Stimulated activated CD8-positive, alpha-beta memory T cell treated with anti-CD3 and anti-CD28 coated beads, Interleukin-7, amount 100 ng/mL, for 48 hours (primary cell): Measurements from ENCODE around the gene APELA.
"Not testable (repeated sequence)": the region's sequence is repeated elsewhere in the genome, so short reads cannot be mapped to it uniquely, and the experiment has no call there.

ENCODE experiments used
- DNase-seq, 2 donors: peaks; one replicate each; pipeline ENCODE4 v3.0.0-alpha.2; 2020; ENCODE audit warnings: low read depth in 1 of 2; ENCODE audit errors: extremely low read depth in 1 of 2

The APELA gene

GRCh38 chr4:164924670-164925238 is 47.8 kb downstream of the APELA start:
- no peak for DNase-seq

- DNase-seq, result no peak
Measured at GRCh38 chr4:164926301-164926700, 49.3 kb downstream of the APELA start.

- not testable (repeated sequence) for DNase-seq
Measured at GRCh38 chr4:164927101-164927500, 50.1 kb downstream of the APELA start.

GRCh38 chr4:164930647-164931046 is 53.7 kb downstream of the APELA start:
- no peak for DNase-seq

DNA sequence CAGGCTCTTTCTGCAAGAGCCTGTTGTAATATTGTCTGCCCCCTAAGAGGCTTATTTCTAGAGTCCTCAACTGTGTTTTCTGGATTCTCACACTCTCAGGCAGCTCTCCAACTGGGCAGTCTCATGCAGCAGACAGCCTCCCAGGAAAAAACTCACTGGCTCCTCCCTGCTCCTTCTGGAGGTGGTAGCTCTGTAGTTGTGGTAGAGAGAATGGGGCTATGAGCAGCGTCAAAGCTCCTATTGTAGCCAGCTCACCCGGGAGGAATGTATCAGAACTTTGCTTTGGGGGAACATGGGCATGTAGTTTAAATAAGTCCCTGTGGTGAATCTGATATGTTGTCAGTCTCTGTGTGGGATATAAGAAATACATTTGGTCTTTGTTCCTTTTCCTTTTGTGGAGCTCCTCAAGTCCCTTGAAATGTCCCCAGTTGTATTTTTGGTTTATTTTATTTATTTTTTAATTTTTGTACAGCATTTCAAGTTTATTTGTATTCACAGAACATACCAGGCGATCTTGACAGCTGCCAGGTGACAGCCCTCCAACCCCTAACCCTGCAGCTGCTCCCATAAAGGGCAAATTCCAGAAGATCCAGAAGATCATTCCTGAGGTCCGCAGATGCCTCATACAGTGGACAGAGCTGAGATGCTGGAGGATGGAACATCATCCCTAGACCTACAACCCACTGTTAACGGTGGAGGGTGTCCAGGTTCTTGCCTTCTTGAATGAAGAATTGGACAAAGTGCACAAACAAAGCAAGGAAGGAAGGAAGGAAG is 54.8 kb downstream of the APELA start:
- no peak for DNase-seq

DNA sequence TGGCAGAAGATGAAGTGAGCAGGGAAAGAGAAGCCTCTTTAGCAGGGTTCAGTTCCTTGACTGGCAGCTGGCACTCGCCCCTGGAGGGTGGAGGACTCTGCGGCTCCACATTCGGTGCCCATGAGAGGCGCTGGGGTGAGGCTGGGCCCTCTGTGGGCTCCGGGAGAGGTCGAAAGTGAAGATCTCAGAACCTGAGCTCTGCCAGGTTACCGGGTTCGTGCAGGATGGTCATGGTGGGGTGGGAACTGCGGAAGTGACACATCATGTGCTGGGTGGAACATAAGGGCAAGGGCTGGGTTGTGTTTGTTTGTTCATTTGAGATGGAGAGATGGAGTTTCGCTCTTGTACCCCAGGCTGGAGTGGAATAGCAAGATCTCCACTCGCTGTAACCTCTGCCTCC is 56.3 kb downstream of the APELA start:
- DNase-seq, result no peak

DNA sequence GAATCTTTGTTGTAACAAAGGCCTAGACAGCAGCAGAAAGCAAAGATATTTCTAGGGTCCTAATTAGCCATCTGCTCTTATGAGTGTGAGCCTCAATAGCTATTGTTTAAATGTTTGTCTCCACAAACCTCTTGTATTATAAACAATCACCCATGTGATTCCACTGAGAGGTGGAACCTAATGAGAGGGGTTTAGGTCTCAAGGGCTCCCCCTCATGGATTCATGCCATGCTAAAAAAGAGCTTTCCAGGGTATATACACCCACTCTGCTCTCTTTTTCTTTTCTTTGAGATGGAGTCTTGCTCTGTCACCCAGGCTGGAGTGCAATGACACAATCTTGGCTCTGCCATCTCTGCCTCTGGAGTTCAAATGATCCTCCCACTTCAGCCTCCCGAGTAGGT is 58.4 kb downstream of the APELA start:
- DNase-seq, result no peak

DNA sequence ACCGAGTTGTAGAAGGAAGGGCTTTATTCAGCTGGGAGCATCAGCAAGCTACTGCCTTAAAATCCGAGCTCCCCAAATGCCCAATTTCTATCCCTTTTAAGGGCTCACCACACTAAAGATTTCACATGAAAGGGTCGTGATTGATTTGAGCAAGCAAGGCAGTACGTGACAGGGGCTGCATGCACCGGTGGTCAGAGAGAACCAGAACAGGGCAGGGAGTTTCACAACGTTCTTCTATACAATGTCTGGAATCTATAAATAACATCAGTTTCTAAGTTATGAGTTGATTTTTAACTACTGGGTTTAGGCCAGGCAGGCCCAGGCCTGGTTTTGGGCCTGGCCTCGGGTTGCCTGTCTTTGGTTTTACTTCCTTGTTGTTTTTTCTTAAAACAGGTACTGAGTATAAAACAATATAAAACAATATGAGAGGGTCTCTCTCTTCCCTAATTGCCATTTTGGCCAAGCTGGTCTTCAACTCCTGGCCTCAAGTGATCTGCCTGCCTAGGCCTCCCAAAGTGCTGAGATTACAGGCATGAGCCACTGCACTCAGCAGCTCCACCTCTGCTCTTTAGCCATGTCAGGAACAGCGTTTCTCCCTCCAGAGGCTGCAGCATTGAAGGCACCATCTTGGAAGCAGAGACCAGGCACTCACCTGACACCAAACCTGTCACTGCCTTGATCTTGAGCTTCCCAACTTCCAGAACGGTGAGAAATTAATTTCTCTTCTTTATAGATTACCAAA is 59.1 kb downstream of the APELA start:
- not testable (repeated sequence) for DNase-seq

DNA sequence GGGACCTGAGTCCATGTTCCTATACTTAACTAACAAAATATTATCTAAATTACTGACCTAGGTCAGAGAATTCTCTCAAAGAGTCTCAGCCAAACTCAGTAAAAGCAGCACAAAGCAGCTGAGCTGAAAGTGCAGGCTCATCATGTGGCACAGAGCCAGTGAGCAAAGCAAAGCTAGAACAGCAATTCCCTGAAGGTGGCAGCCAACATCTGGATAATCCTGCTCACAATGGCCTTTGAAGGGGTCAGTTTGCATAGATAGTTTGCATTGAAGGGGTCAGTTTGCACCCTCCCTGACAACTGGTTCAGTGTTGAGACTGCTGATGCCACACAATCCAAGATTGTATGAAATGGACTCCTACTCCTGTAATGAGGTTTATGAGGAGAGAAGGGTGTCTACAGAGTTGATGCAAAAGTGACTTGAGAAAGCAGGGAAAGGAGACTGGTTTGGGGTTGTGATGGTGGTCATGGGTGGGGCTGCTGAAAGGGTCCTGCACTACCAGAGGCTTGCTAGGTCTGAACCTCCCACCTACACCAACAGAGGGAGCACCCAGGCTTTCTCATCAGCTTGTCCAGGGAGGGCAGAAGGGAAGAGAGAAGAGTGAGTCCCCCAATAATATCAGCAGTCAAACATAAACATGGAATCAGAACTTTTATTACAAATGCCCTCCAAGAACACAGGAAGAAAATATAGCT is 60.7 kb downstream of the APELA start:
- no peak for DNase-seq

GRCh38 chr4:164943192-164943591 is 66.2 kb downstream of the APELA start:
- no peak for DNase-seq

DNA sequence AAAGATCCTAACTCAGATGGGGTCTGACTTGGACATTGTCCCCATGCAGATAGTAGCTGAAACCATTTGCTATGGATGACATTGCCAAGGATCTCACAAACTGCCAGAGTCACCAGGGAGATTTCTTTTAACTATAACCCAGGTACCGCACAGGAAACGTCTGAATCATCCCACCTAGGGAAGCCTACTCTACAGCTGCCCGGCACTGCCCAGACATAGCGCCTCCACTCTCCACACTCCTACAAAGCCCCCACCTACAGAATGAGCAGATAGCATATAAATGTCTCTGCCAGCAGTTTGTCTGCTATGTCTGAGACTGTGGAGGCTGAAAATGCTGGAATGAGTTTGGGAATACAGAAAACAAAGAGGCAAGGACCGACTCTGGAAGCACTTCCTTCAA is 68.2 kb downstream of the APELA start:
- no peak for DNase-seq

GRCh38 chr4:164946810-164947209 is 69.8 kb downstream of the APELA start:
- no peak for DNase-seq
